ENCODE results near the gene C9orf72. TPM values are rescaled to one million over a fixed set of nuclear protein-coding genes. Genes with fewer than 3 reads are reported as not detected.

Gene C9orf72
- total and polyA plus RNA-seq, 2 of the 8 experiments (the other 6 are each of a cell fraction or from before 2014, with no cell fraction given), result 7.2 to 17.5 TPM

GRCh38 chr9:27534658-27535209 lies 38.5 kb downstream of the C9orf72 start:
- no peak overlapping the region for H4K91ac ChIP-seq (replicated peaks; ENCODE audit: insufficient read length, low read length)
- H3K79me1 ChIP-seq (ENCODE audit: low read depth, low read length), result no peaks in the 10 kb centered on the region
- POLR2A ChIA-PET (ENCODE audit: partially characterized antibody), result interaction anchor here (1.0 kb wide), 1 partner anchor 12 kb away, joined by 4 read pairs; no protein-coding TSS in a partner anchor
- no peaks in the 10 kb centered on the region for H3K27me3 ChIP-seq (replicated peaks in 1 of 4; ENCODE audit: control insufficient read depth in 3 of 4, extremely low read depth in 1 of 4, insufficient read depth in 3 of 4, low read length in 3 of 4)
- no peak overlapping the region for H4K5ac ChIP-seq (ENCODE audit: insufficient read length, low read depth, low read length)
- H2BK12ac ChIP-seq (ENCODE audit: low read depth, low read length), result no peak overlapping the region
- DNase-seq (ENCODE audit: low read depth in 1 of 2, low spot score in 2 of 2), result no peak
- H2AFZ ChIP-seq (ENCODE audit: low read length), result no peak overlapping the region
- H3K79me2 ChIP-seq (ENCODE audit: control insufficient read depth in 1 of 2, insufficient read depth in 2 of 2, low read length in 2 of 2), result no peaks in the 10 kb centered on the region
- H3K23ac ChIP-seq (ENCODE audit: insufficient read length), result no peak overlapping the region
- 93% methylated on average over 3 of the region's 3 CpGs; no CpG with 5 or more reads in 1 of the 2 experiments for WGBS, 2 experiments (ENCODE audit: extremely low coverage in 1 of 2, insufficient coverage in 1 of 2, insufficient read length in 1 of 2, insufficient replicate concordance in 2 of 2, low coverage in 1 of 2, low lambda C conversion rate in 2 of 2, missing lambda C conversion rate in 1 of 2)
- H4K8ac ChIP-seq (ENCODE audit: extremely low read depth, insufficient read depth, low read length), result no peak overlapping the region
- no peak overlapping the region for H3K4me3 ChIP-seq (ENCODE audit: extremely low read depth in 1 of 4, insufficient read depth in 2 of 4, low read depth in 3 of 4, low read length in 4 of 4)
- H3K36me3 ChIP-seq (ENCODE audit: control insufficient read depth in 2 of 4, insufficient read depth in 4 of 4, low read length in 3 of 4), result no peaks in the 10 kb centered on the region
- H3K4me2 ChIP-seq (ENCODE audit: insufficient read depth in 1 of 2, low read depth in 2 of 2, low read length in 2 of 2), result no peak overlapping the region
- H3K9me3 ChIP-seq (ENCODE audit: insufficient read depth in 2 of 2, low read depth in 1 of 2, low read length in 1 of 2), result no peaks in the 10 kb centered on the region
- H2BK120ac ChIP-seq (replicated peaks; ENCODE audit: low read depth, low read length), result no peak overlapping the region
- CTCF ChIA-PET (ENCODE audit: partially characterized antibody), result interaction anchor here (0.7 to 3.1 kb wide), 13 partner anchors 8 to 432 kb away, joined by 3 to 21 read pairs (median 4); no protein-coding TSS in a partner anchor
- H3K9ac ChIP-seq (replicated peaks in 1 of 4; ENCODE audit: extremely low read depth in 1 of 4, low read depth in 3 of 4, low read length in 3 of 4), result no peak overlapping the region
- no peak overlapping the region for H3K18ac ChIP-seq (ENCODE audit: extremely low read depth, low read length)
- H3K23me2 ChIP-seq (ENCODE audit: low read depth, low read length), result no peaks in the 10 kb centered on the region; the same call in 1 of the 2 replicates
- H3K14ac ChIP-seq (ENCODE audit: insufficient read length), result no peak overlapping the region
- no peak overlapping the region for H3K4ac ChIP-seq (replicated peaks; ENCODE audit: insufficient read length, low read depth, low read length)
- no peak for FAIRE-seq
- H2BK5ac ChIP-seq (ENCODE audit: low read depth, low read length), result no peak overlapping the region
- H3K27ac ChIP-seq (ENCODE audit: low read depth, low read length), result no peak overlapping the region
- no peak overlapping the region for H2AK5ac ChIP-seq (ENCODE audit: low read depth, low read length)
- H4K20me1 ChIP-seq (replicated peaks in 1 of 2; ENCODE audit: control insufficient read depth in 1 of 2, insufficient read depth in 2 of 2, low read length in 2 of 2), result no peaks in the 10 kb centered on the region
- H2BK20ac ChIP-seq (ENCODE audit: low read length), result no peak overlapping the region
- H2BK15ac ChIP-seq (ENCODE audit: low read length), result no peak overlapping the region
- peaks cover 0 to 5% (median 0%) of the 10 kb centered on the region in 4 experiments; a peak in 3 of 7 replicates for H3K4me1 ChIP-seq (replicated peaks in 1 of 4; ENCODE audit: control insufficient read depth in 3 of 4, insufficient read depth in 4 of 4, low read length in 3 of 4)
- H3K56ac ChIP-seq (replicated peaks; ENCODE audit: insufficient read length, low read depth, low read length), result no peak overlapping the region
- TF ChIP-seq EZH2 (IDR thresholded peaks at IDR 0.05; ENCODE audit: low read depth, low read length, severe bottlenecking), result no peak
- TF ChIP-seq POU5F1 (IDR thresholded peaks at IDR 0.05; ENCODE audit: low read depth, low read length), result no peak
- TF ChIP-seq PHF8 (conservative IDR thresholded peaks at IDR 0.05; ENCODE audit: low read depth, low read length), result no peak
- no peak for TF ChIP-seq RXRA (IDR thresholded peaks at IDR 0.05; ENCODE audit: insufficient read depth, low read depth, low read length)
- no peak for TF ChIP-seq CBX5 (IDR thresholded peaks at IDR 0.05; ENCODE audit: low read depth, low read length)
- TF ChIP-seq KDM5A (IDR thresholded peaks at IDR 0.05; ENCODE audit: low read length), result no peak
- no peak for TF ChIP-seq CTBP2 (IDR thresholded peaks at IDR 0.05; ENCODE audit: borderline replicate concordance, insufficient read depth, insufficient read length, low read length)
- TF ChIP-seq JUN (IDR thresholded peaks at IDR 0.05; ENCODE audit: low read depth, low read length), result no peak
- TF ChIP-seq CEBPB (IDR thresholded peaks at IDR 0.05; ENCODE audit: low read depth, low read length), result no peak
- no peak for TF ChIP-seq GABPA (IDR thresholded peaks at IDR 0.05; ENCODE audit: borderline replicate concordance, insufficient read depth, low read length)
- TF ChIP-seq TCF12 (IDR thresholded peaks at IDR 0.05; ENCODE audit: low read depth, low read length), result no peak
- no peak for TF ChIP-seq TAF7 (optimal IDR thresholded peaks at IDR 0.05; ENCODE audit: borderline replicate concordance, low read depth, low read length)
- no peak for TF ChIP-seq BCL11A (IDR thresholded peaks at IDR 0.05; ENCODE audit: low read depth in 2 of 2, low read length in 2 of 2)
- TF ChIP-seq MAFK (IDR thresholded peaks at IDR 0.05; ENCODE audit: low read depth, low read length), result no peak
